GM18951 (cell line): ENCODE measurements around the gene MCTP1.

ENCODE experiments used
- POLR2A ChIP-seq: IDR thresholded peaks from 4 replicates; pipeline ENCODE4 v1.6.1; 2011; ENCODE audit warnings: mild to moderate bottlenecking; ENCODE audit not compliant: insufficient read length, insufficient read depth; ENCODE audit errors: extremely low read depth
- in situ Hi-C: fragments of 300-500 bp; cut with MboI; formaldehyde crosslinking; loops from one replicate; pipeline ENCODE4 v1.12.0; 2022; ENCODE audit warnings: low sequenced_read_pairs, mixed read lengths, inconsistent platforms; ENCODE audit not compliant: unreplicated experiment

The MCTP1 gene

DNA sequence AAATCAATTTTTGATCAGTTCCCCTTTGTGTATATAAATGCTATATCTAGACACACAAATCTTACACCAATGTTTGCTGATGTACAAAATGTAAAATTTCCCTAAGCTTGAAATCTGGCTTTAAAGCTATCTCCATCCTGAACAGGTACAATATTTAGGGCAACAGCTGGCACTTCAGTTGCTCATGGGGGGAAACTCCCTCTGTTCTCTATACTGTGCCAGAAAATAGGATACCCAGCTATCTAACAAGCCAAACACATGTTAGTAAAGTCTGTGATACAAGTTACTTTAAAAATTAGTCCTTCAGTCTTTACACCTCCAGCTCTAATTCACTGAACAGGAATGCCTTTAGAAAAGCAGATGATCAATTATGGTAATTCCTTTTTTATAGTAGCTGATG lies 474.6 kb downstream of the MCTP1 start:
- in situ Hi-C loops, result no loop called here
- TF ChIP-seq POLR2A, result no peak

DNA sequence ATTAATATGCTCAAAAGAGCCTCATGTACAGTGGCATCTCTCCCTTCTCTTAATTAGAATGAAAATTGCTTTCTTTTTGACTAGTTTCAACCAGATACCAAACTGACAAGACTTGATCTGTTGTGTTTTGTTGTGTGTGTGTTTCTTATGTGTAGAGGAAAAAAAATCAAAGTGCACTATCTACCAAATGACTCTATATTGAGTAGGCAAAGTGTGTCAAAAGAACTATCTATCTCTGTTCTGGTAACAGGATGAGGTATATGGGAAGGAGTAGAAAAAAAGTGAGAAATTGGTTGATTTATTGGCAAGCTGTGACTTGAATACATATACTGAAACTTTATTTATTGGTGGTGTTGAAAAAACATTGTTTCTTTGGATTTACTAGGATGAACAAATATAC lies 476.4 kb downstream of the MCTP1 start:
- in situ Hi-C loops, result no loop called here
- TF ChIP-seq POLR2A, result no peak

DNA sequence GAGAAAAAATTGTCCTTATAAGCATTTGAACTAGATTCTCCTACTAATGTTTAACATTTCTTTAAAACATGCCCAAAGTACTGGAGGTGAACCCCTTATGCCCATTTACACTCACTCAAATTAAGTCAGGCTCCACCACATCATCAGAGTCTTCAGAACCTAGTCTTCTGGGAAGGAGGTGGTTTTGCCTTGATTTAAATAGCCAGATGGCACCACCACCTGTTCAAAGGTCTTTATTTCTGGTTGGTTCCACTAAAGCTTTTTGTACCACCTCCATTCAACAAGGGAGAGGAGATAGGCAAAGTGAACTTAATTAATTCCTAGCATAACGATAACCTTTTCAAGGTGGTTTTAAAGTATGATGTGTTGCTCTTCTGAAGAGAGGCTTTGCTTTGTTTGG lies 476.9 kb downstream of the MCTP1 start:
- no peak for TF ChIP-seq POLR2A
- in situ Hi-C loops, result no loop called here

DNA sequence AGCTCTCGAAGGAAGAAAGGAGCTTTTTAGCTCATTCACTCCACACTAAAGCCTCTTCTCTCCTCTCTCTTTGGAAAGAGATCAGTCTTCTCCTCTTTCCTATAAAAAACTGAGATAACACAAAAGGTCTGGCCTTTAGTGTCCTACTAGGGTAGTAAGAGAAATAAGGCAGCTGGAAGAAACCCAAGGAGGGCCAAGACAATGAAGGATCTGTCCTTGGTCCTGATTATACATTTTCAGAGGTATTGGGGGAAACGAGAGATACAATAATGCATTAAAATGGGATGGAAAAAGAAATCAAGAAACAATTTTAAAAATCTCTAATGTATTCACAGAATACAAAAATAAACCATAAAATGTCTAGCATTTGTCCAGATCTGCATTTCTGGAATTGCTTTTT lies 482.4 kb downstream of the MCTP1 start:
- in situ Hi-C loops, result no loop called here
- no peak for TF ChIP-seq POLR2A

DNA sequence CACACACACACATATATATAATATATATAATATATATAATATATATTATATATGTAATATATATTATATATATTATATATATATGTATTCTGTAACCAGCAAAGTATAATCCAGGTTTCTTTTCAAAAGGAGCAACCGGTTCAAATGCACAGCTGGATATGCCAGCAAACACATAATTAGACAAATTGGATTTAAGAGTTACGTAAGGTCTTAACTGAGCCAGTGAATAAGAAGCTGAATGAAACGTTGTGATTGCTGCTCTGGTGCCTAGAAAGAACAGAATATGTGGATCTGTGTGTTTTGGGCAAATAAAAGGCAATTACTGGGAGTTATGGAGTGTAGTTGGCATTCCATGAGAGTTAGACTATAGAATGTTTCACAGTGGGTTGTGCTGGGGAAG lies 488.3 kb downstream of the MCTP1 start:
- no peak for TF ChIP-seq POLR2A
- in situ Hi-C loops, result no loop called here

DNA sequence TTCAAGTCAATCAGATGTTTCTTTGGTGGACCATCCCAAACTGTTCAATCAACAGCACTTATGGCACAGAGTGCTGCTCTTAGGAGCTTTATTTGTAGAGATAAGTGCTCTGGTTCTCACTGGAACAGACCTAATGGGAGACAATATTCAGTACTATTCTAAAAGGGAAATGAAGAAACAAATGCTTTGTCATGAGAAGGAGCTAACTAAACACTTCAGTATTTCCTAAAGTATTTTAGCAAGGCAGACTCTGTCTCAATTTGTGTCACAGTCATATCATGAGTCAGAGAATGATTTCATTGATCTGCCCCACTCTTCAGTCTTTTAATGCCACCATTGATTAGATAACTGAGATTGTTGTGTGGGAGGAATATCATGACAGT lies 491.1 kb downstream of the MCTP1 start:
- no peak for TF ChIP-seq POLR2A
- in situ Hi-C loops, result no loop called here

DNA sequence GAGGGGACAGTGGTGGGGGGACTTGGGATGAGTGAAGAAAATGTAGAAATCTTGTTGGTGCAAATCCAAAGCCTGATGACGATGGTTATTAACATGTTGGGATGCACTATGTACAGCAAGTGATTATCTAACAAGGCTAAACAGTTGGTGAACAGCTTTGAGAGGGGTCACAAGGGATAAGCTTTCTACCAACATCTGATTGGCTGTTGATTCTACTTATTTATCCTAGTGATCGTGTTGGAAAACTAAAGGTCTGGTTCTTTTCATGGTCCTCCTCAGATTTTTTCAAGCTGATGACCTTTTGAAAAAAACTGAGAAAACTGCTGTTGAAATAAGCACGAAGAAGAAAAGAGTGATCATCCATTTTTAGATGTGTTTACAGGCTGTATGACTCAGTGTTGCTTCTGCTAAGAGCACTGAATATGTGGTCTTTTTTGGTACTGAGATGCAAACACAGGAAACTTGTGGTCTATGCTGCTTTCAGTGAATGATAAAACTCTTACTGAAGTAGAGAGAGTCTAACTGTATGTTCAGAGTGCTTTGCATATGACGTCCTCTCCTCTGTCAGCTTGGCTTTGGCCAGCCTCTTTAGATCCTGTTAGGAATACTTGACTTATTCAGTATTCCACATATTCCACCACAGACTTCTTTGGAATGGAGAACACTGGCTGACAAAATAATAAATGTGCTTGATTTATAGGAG lies 491.6 kb downstream of the MCTP1 start:
- TF ChIP-seq POLR2A, result no peak
- in situ Hi-C loops, result no loop called here

DNA sequence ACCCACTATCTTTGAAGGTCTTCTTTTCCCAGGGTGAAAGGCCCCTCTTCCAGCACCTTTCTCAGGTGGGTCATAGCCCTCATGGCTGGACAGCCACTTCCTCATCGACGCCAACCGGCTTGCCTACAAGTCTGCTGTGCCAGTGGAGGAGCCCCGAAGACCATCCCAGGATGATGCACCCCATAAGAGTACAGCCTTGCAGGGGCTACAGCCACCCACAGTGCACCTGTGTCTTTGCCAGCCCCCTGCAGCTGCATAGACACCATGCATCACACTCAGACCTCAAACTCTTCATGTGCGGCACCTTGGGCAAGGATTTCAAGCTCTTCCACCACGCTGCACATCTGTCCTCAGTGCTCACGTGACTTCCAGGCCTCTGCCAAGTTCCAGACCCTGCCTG lies 493.1 kb downstream of the MCTP1 start:
- in situ Hi-C loops, result no loop called here
- TF ChIP-seq POLR2A, result no peak

DNA sequence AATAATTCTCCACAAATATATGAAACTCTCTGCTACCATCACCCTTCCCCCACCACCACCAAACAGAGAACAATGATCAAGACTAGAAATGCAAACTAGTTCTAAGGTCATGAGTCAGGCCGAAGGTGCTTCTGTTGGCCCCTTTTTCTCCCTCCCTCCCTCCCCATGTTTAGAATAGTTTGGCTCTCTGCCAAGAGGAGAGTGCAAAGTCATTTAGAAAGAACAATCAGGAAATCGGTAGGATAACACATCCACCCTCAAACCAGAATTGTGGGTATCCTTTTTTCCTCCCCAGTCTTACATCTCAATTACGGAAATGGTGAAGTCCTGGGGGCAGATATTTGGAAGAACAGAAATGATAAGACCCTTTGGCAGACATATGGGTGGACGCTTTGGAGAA lies 496.4 kb downstream of the MCTP1 start:
- in situ Hi-C loops, result no loop called here

DNA sequence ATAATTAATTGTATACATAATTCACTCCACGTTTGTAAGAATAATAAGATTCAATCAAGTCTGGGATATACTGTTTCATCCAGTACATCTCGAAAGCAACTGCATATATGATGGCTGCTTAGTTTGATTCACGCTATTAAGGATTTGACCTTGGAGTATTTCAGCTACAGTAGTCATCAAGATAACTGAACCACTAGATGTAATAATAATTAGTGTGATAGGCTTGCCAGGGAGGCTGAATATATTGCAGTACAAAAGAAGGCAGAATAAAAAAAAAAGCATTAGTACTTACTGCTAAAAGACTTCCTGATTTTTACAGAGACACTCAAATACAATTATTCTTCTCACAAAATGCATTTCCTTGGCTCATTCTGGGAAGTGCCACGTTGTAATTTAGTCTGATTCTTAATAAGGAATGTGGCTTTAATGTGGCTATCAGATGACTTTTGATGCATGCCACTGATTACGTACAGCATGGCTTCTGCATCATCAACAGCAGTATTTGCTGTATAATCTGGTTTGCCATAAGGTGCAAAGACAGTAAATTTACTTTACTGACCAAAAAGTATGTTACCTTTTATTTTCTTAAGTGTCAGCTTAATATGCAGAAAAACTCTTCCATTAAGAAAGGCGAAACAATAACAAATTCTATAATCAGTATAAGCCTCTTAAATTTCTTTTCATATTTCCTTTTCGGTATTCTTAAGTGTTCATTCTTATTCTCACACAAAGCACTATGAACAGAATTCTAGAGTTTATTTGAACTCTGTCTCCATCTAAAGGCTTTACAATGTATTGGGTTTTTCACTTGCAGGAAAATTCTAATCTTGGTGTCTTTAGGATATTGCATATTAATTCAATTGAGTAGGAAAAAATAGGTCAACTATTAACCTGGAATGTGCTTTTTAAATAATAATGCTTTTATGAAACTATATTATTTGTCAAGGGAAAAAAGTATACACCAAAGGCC lies 500.1 kb downstream of the MCTP1 start:
- in situ Hi-C loops, result no loop called here
- TF ChIP-seq POLR2A, result no peak

More for the DNA sequence above, 496.4 kb downstream of the MCTP1 start:
- TF ChIP-seq POLR2A, result no peak

DNA sequence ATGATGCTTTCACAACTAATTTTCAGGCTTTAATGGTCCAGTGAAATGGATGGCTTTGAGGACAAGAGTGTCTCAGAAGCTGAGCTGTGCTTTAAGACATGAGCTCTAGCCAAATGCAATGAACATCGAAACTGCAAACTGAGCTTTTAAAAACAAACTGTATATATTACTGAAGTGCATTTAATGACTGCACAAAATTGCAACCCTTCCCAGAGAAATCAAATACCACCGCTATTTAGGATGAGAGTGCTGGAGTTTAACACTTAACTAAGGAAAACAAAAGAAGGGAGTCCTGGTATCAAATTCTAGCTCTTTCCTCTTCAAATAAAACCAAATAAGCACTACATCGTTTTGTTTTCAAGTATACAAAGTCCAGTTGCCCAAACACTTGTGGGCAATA lies 502.5 kb downstream of the MCTP1 start:
- TF ChIP-seq POLR2A, result no peak
- in situ Hi-C loops, result no loop called here

DNA sequence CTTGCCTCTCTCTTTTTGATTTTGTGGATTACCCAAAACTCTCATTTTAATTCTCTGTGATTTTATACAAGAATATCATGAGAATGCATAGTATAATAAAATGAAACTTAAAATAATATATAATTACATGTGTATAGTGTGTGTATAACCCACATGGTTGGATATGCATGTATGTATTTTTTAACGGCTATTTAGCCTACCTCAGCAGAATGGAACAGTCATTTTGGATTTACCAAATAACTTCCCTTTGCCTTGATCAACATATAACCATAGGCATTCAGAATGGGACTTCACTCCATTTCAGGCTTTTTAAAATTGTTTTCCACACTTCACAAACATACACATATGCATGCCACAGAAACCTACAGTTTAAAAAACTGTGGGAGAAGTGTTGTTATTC lies 505.2 kb downstream of the MCTP1 start:
- no peak for TF ChIP-seq POLR2A
- in situ Hi-C loops, result no loop called here

DNA sequence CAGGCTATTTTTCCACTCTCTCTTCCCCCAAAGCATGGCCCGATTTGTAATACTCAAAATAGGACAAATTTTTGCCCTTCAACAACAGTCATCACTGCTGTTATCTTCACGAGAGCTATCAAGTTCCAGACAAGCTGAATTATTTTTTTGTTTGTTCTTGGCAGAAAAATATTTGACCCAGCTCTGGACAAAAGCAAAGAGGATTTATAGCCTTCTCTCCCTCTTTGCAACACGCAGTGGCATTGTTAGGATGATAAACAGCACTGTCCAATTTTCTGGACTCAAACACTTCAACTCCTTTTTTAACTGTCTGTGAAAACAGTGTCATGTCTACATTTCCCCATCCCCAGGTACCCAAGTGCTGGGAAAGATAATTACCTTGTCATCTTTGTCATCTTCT lies 506.2 kb downstream of the MCTP1 start:
- TF ChIP-seq POLR2A, result no peak
- in situ Hi-C loops, result no loop called here

DNA sequence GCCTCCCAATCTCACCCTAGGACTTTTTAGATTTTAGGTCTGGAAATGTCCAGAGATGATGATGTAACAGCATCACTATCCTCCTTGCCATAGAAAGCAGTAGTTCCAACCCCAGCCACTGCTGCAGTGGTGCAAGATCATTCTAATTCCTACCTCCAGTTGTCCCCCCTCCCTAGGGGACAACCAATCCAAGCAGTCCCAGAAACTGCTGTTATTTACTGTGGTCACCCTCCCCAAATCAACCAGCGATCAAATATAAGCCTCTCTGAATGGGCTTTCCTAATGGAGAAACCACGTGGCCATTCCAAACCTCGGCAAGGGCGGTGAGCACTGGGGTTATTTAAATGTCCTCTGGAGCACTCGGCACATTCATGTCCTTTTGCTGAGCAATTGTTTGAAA lies 506.6 kb downstream of the MCTP1 start:
- in situ Hi-C loops, result no loop called here
- no peak for TF ChIP-seq POLR2A

DNA sequence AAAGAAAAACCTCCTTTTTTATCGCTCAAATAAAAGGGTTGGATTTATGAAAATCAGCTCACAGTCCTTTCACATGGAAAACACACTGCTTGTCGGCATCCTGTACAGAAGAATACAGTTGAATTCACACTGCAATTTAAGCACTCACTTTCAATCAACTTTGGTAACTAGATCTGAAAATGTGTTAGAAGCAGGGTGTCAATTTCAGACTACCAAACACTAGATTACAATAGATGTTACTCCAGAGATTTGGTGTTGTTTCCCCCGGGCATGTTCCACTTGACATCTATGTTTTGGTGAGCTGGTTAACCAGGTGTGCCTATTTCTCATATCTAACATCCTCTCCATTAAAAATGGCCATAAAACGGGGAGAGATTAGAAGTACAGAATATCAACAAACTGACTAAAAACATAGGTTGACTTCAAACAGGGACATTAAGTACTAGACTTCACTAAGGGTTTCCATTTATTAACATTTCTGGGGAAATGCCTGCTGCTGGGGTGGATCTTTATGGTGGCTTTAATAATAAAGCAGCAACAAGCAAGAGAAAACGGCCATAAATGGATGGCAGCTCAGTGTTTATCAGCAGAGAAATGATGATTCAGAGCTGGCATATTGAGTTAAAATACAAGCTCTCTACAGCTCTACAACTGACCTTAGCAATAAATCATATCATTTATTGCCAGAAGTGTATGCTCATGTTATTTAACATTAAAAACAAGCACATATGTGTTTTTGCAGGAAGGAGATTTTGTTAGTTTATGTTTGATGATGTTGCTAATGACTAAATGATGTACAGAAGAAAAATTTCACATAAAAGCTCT lies 507.6 kb downstream of the MCTP1 start:
- no peak for TF ChIP-seq POLR2A
- in situ Hi-C loops, result no loop called here
